ENCODE data around the gene RAPGEF3.
A peak's percentile ranks its signal among the peaks of the same experiment; 100 is the strongest.

The RAPGEF3 gene

GRCh38 chr12:47718531-47718930 lies 40.1 kb downstream of the RAPGEF3 start:
- DNase-seq (ENCODE audit: low spot score): no peak

- no peak for DNase-seq (ENCODE audit: low spot score)
Measured at GRCh38 chr12:47717443-47718193, 41.1 kb downstream of the RAPGEF3 start.

GRCh38 chr12:47717046-47717442 lies 41.6 kb downstream of the RAPGEF3 start:
- no peak for DNase-seq (ENCODE audit: low spot score)

- no peak for DNase-seq (ENCODE audit: low spot score)
Measured at GRCh38 chr12:47715877-47716548, 42.7 kb downstream of the RAPGEF3 start.

GRCh38 chr12:47715393-47715876 lies 43.2 kb downstream of the RAPGEF3 start:
- DNase-seq (ENCODE audit: low spot score): peak; percentile 80

- DNase-seq (ENCODE audit: low spot score): no peak
Measured at GRCh38 chr12:47714826-47715386, 43.8 kb downstream of the RAPGEF3 start.

GRCh38 chr12:47712171-47712570 lies 46.5 kb downstream of the RAPGEF3 start:
- DNase-seq (ENCODE audit: low spot score): no peak

GRCh38 chr12:47711448-47711847 lies 47.2 kb downstream of the RAPGEF3 start:
- no peak for DNase-seq (ENCODE audit: low spot score)

GRCh38 chr12:47710278-47710677 lies 48.4 kb downstream of the RAPGEF3 start:
- no peak for DNase-seq (ENCODE audit: low spot score)

- no peak for DNase-seq (ENCODE audit: low spot score)
Measured at GRCh38 chr12:47709671-47710070, 49.0 kb downstream of the RAPGEF3 start.

GRCh38 chr12:47709237-47709636 lies 49.4 kb downstream of the RAPGEF3 start:
- no peak for DNase-seq (ENCODE audit: low spot score)

- no peak for DNase-seq (ENCODE audit: low spot score)
Measured at GRCh38 chr12:47707905-47708543, 50.7 kb downstream of the RAPGEF3 start.

GRCh38 chr12:47707355-47707754 lies 51.3 kb downstream of the RAPGEF3 start:
- no peak for DNase-seq (ENCODE audit: low spot score)

- peak; percentile 96 for DNase-seq (ENCODE audit: low spot score)
Measured at GRCh38 chr12:47705566-47706425, 52.9 kb downstream of the RAPGEF3 start, which contains the start of gene RPAP3. TSS of gene RPAP3 (minus strand) at chr12:47706030. CDS start at chr12:47702840, 3,190 bp downstream.

GRCh38 chr12:47705229-47705565 lies 53.5 kb downstream of the RAPGEF3 start:
- peak; percentile 25 for DNase-seq (ENCODE audit: low spot score)

GRCh38 chr12:47704719-47705118 lies 54.0 kb downstream of the RAPGEF3 start:
- DNase-seq (ENCODE audit: low spot score): no peak

- DNase-seq (ENCODE audit: low spot score): no peak
Measured at GRCh38 chr12:47700263-47700662, 58.4 kb downstream of the RAPGEF3 start.

GRCh38 chr12:47698631-47699030 lies 60.0 kb downstream of the RAPGEF3 start:
- DNase-seq (ENCODE audit: low spot score): no peak

GRCh38 chr12:47698055-47698454 lies 60.6 kb downstream of the RAPGEF3 start:
- no peak for DNase-seq (ENCODE audit: low spot score)

- DNase-seq (ENCODE audit: low spot score): no peak
Measured at GRCh38 chr12:47689215-47689614, 69.5 kb downstream of the RAPGEF3 start.

- DNase-seq (ENCODE audit: low spot score): no peak
Measured at GRCh38 chr12:47687636-47688035, 71.0 kb downstream of the RAPGEF3 start.

Data from RKO (cell line).